ENCODE measurements around the gene KCNJ4.
"Not testable (repeated sequence)": the region's sequence is repeated elsewhere in the genome, so short reads cannot be mapped to it uniquely, and the experiment has no call there.

Gene KCNJ4

GRCh38 chr22:38470179-38470578 is 15.2 kb upstream of the KCNJ4 start:
- not testable (repeated sequence) for DNase-seq

- no peak for DNase-seq
Measured at GRCh38 chr22:38469306-38469781, 14.3 kb upstream of the KCNJ4 start.

GRCh38 chr22:38468443-38469305 is 13.7 kb upstream of the KCNJ4 start:
- no peak for DNase-seq

- DNase-seq = peak in 1 of 2 experiments; percentile 36
Measured at GRCh38 chr22:38467904-38468442, 13.0 kb upstream of the KCNJ4 start, which contains the start of gene KDELR3. KDELR3 (plus strand) TSS chr22:38468096; CDS start chr22:38468234, 138 bp downstream.

DNA sequence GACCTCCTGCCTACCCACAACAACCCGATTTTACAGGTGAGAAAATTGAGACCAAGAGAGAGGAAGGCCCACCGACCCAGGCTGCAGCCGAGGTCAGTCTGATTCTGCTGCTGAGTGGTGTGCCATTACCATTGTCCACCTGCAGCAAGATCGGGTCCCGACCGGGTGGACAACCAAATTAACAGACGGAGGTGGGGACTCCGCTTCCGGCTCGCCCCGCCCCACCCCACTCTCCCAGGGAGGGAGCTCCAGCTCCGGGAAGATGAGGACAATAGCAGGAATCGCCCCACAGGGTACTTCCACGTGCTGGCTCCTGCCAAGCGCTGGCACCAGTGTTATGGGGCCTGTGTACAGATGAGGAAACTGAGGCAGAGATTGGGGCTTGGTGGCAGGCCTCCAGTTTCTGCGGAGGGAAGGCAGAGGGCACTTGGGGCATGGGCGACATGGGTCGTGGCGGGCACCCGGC is 12.5 kb upstream of the KCNJ4 start:
- DNase-seq = no peak

GRCh38 chr22:38465673-38466490 is 10.9 kb upstream of the KCNJ4 start:
- DNase-seq = peak; percentile 24 to 60

DNA sequence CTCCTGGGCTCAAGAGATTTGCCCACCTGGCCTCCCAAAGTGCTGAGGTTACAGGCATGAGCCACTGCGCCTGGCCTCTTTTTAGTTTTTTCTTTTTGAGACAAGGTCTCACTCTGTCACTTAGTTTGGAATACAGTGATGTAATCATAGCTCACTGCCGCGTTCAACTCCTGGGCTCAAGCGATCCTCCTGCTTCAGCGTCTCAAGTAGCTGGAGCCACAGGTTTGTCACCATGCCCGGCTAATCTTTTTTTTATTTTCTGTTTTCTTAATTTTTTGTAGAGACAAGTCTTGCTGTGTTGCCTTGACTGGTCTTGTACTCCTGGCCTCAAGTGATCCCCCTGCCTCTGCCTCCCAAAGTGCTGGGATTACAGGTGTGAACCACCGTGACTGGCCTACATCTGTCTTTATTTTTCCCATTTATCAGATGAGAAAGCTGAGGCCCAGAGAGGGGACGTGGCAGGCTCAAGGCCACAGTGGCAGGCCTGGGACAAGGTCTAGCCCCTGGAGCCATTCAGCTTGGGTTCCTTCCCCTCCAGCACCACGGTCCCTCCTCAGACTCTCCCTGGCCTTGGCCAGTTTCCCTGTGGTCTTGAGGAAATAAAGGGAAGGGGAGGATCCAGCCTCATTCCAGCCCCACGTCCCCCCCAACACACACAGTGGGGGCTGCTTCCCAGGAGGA is 10.1 kb upstream of the KCNJ4 start:
- DNase-seq = no peak

DNA sequence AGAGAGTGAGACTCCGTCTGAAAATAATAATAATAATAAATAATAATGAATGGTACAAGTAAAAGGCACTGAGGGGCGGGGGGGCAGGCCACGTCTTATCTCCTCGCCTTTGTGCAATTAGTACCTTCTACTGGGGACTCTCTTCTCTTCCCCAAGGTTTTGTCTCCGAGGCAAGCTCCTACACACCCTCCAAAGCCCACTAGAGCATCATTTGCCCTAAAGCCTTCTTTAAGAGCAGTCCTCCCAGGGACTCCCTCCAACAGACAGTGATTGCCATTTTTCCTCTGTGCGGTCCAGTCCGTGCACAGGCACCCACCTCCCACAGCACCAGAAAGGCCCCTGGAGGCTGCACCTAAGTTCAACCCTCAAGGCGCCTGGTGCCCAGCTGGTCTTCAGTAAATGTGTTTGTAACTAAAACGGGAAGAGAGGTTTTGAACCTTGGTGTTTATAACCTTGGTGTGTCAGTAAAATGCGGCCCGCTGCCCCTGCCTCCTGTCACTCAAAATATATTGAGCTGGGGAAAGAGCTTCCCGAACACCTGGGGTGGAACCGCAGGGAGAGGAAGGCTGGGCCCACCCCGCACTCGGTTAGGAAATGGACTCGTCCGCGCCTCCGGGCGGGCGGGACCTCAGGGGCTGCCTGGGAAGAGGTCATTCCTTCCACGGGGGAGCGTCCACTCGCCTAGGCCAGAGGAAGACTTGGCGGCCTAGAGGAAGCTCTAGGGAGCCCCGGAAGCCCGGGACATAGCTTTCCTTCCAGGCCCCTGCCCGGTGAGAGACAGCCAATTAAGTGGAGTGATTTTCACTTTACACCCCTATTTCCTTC is 8.2 kb upstream of the KCNJ4 start:
- peak; percentile 23 to 77 for DNase-seq

DNA sequence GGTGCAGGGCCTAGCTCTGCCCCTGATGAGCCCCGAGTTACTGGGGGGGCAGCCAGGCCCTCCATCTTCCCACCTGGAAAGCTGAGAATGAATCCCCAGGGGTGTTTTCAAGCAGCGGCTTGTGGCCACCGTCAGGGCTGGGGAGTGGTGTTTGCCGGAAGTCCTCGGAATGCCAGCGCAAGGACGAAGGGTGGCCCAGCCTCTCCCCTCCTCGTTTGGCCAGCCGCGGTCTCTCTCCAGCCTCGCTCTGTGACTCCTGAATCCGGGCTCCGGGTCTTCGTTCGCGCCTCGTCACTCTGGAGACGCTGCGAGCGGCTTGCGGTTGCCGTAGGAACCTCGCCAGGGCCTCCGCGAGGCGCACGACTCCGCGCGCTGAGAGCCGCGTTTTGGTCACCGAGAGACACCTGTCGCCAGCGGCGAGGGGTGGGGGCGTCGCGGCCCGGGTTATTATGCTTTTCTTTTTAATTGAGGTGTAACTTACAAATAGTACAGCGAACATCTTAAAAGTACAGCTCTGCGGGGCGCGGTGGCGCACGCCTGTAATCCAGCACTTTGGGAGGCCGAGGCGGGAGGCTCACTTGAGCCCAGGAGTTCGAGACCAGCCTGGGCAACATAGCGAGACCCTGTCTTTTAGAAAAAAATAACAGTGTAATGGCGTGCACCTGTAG is 6.5 kb upstream of the KCNJ4 start:
- peak; percentile 80 to 95 for DNase-seq

GRCh38 chr22:38461057-38461413 is 6.0 kb upstream of the KCNJ4 start:
- peak in 1 of 2 experiments; percentile 57 for DNase-seq

GRCh38 chr22:38460426-38460840 is 5.4 kb upstream of the KCNJ4 start:
- DNase-seq = no peak

DNA sequence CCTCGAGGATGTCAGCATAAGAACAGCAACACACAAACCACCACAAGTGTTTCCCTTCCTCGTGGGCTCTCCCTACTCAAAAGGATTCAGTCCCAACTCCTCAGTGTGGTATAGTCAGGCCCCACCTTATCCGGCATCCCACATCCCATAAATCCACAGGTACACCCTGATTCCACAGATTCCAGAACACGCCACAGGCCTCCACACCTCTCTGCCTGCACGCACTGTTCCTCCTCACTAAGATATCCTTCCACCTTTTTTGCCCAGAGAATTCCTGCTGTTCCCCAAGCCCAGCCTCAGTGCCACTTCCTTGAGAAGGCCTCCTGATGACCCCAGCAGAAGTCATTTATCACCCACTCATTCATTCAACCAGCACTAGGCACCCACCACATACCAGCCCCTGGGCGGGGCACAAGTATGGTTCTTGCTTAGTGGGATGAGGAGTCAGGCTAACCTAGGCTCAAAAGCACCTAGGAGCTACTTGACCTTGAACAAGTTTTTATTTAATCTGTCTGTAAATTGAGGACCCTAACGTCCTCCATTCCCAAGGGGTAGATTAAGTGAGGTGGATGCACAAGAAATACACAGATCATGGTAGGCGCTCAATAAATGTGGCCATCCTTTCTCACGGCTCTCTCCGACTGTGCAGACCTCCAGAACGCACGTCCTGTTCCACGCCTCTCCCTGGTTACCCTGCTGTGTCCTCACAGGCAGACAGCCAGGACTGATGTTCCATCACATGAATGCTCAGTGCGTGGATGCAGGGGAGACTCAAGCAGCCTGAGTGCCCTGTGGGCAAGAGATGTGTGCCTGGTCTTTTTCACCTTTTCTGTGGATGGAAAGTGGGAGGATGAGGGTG is 2.1 kb upstream of the KCNJ4 start:
- no peak for DNase-seq

DNA sequence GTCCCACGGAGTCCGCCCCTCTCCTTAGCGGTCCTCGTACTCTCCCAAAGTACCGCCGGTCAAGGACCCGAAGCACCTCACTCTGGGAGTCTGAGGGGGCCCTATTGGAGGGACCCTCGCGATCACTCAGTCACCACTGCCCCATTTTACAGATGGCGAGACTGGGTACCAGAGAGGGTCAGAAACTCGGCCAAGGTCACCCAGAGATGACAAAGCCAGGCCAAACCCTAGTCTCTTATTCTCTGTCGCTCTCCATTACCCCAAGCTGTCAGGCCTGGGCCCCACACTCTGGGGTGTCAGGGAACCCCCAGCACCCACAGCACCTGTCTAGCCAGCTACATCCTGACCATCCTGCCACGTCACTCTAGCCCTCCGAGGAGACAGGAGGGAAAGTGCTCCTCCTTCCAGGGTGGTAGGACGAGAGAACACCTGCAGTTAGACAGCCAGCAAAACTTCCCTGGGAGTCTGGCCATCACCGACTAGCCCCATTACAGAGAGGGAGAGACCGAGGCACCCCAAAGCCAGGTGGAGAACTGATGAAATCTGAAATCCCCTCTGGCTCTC is 1.4 kb upstream of the KCNJ4 start:
- no peak for DNase-seq

DNA sequence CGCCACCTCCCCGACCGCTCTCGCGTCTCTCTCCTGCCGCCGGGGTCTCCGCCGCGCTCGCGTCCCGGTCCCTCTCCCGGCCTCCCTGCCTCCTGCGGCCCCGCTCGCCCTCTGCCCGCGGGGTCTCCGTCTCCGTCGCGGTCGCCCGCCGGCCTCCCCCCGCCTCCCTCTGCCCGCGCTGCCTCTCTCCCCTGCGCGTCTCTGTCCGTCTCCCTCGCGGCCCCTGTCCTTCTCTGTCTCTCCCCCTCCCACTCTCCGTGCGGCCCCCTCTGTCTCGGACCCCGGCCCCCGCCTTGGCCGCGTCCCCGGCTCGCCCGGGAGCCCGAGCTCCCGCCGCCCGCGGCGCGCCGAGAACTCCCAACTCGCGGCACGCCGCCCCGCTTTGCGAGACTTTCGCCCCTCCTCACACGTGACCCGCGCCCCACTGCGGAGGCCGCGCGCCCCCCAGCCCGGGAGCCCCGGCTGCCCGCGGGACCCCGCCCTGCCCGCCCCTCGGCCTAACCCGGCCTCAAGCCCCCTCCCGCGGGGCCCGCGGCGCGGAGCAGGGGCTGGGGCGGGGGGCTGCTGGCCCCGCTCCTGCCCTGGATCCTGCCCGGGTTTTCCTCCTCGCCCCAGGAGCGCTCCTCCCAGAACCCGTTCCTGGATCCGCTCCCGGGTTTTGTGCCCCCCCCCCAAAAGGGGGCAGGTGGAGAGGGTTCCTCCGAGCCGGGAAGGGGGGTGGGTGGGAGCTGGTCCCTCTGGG is 702 bp upstream of the KCNJ4 start:
- DNase-seq = peak in 1 of 2 experiments; percentile 67

DNA sequence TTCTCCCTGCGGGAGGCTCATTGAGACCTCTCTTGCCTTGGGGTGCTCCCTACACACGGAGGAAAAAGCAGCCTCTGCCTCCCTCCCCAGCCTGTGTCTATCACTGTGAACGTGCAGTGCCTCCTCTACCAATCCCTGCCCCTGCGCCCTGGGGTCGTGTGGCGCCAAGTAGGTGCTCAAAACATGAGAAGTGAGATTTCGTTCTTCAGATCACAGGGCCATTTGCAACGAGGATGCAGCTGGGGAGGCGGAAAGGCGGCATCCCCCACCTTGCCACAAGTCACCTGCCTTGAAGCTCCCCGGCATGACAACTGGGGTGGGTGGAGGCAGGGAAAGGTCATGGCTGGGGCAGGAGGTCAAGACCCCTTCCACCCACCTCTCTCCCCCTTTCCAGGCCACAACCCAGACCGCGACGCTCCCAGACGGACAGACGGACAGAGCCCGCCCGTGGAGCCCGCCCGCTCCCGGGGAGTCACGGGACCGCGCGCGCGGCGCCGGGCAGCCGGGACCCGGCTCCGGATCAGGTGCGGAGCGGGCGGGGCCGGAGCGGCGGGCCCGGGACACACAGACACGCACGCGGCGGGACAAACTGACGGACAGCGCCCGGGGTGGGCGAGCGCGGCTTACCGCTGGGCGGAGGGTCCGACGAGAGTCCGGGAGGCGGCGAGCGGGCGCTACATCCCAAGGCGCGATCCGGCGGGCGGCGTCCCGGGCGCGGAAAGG is 485 bp downstream of the KCNJ4 start:
- peak in 1 of 2 experiments; percentile 48 for DNase-seq

DNA sequence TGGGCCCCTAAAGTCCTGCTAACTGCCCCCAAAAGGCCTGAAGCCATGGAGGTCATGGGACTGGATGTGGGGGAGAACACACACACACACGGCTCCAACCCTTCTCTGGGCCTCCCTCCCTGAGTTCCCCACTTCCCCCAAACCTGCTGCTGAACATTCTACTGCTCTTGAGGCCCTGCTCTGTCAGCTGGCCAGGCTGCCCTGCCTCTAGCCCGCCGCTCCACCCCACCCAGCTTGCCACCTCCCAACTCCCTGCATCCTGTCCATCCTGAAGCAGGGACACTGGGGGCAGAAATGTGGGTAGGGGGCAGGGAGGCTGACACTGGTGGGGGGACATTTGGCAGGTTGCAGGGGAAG is 1.0 kb downstream of the KCNJ4 start:
- DNase-seq = no peak

DNA sequence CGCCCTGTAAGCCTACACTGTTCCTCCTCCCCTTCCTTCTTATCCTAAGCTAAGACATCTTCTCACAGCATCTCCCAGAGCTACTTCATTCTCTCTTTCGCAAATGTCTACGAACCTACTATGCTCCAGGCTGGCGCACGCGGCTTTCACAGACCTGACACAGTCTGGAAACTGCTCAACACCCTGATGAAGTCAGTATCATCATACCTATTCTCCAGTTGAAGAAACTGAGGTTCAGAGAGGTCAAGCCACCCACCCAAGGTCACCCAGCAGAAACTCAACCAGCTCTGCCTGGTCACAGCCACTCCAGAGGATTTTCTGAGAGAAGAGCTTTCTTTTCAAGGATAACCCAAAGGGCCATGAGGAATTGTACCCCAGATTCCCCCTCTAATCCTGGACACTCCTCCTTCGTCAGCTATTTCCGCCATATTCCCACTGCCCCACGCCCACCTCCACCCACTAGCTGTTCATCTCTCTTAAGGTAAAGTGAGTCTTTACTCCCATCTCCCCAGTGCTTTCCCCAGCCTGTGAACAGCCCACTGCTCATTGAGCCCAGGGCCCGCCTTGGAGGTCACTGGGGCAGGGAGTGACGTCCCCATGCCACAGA is 1.8 kb downstream of the KCNJ4 start:
- DNase-seq = no peak

All from NCI-H526 (cell line).